ENCODE data around the gene NXPH4. TPM values are rescaled to one million over a fixed set of nuclear protein-coding genes. Genes with fewer than 3 reads are reported as not detected.

Gene NXPH4
- total and polyA plus RNA-seq, 7 experiments from 2014 or later: 0.31 TPM; not detected in 6

GRCh38 chr12:57243521-57244311 is 27.1 kb downstream of the NXPH4 start:
- H3K27ac ChIP-seq (ENCODE audit: low read depth, low read length): no peak overlapping the region
- peaks cover 31 to 51% (median 38%) of the 10 kb centered on the region in 5 donors for H3K27me3 Mint-ChIP-seq
- ChIA-PET CTCF (interaction anchor here (1.0 to 11.8 kb wide), 9 partner anchors 9 to 233 kb away, joined by 3 to 156 read pairs (median 4); partner anchors contain the start of genes NXPH4 and SHMT2), POLR2A (interaction anchor here (0.9 to 7.7 kb wide), 4 partner anchors 17 to 30 kb away, joined by 3 to 79 read pairs (median 12); partner anchors contain the start of gene SHMT2)
- H3K4me1 Mint-ChIP-seq: peaks cover 39 to 54% (median 44%) of the 10 kb centered on the region in 7 donors
- peaks cover 7 to 14% of the 10 kb centered on the region in 2 donors for H3K27me3 ChIP-seq (ENCODE audit: control insufficient read depth in 2 of 2, insufficient read depth in 2 of 2, low read length in 2 of 2)
- peak overlapping the region; percentile 65 to 99 (median 81) for H3K4me3 Mint-ChIP-seq
- peaks cover 0 to under 1% (median 0%) of the 10 kb centered on the region in 11 donors for H3K9me3 Mint-ChIP-seq
- intact Hi-C loops (cut with micrococcal nuclease): loop anchor here (1.0 to 10.0 kb wide), 8 partner anchors 29 to 381 kb away; partner anchors contain the start of genes NAB2 (in 1 of the 2), NEMP1 (in 1 of the 2), STAT6 (in 1 of the 2) and ZBTB39 (in 1 of the 2)
- peak overlapping the region in 4 of 9 donors; percentile 39 to 81 (median 68) for H3K27ac Mint-ChIP-seq
- DNase-seq (peak; percentile 58 to 86 (median 78)), ATAC-seq (peak; percentile 50)
- no peaks in the 10 kb centered on the region for H3K9me3 ChIP-seq (ENCODE audit: control insufficient read depth in 2 of 3, low read length in 3 of 3)
- H3K4me3 ChIP-seq (ENCODE audit: low read length): peak overlapping the region; percentile 55
- no peaks in the 10 kb centered on the region for H3K36me3 ChIP-seq (ENCODE audit: control insufficient read depth in 2 of 3, insufficient read depth in 3 of 3, low read length in 3 of 3)
- peaks cover 0 to 5% (median 4%) of the 10 kb centered on the region in 5 donors for H3K36me3 Mint-ChIP-seq
- H3K4me1 ChIP-seq (ENCODE audit: control insufficient read depth in 2 of 2, insufficient read depth in 2 of 2, low read length in 2 of 2): peaks cover 40 to 48% of the 10 kb centered on the region in 2 donors

GRCh38 chr12:57244312-57244696 is 27.7 kb downstream of the NXPH4 start:
- ChIA-PET POLR2A (interaction anchor here (7.7 kb wide), 1 partner anchor 17 kb away, joined by 79 read pairs; the partner anchor contains the start of gene SHMT2), CTCF (interaction anchor here (0.6 to 11.8 kb wide), 7 partner anchors 17 to 275 kb away, joined by 3 to 156 read pairs (median 4); partner anchors contain the start of genes NXPH4 and SHMT2)
- Histone ChIP-seq H3K4me1 (ENCODE audit: control insufficient read depth in 2 of 2, insufficient read depth in 2 of 2, low read length in 2 of 2) (peaks cover 36 to 42% of the 10 kb centered on the region in 2 donors), H3K27me3 (ENCODE audit: control insufficient read depth in 2 of 2, insufficient read depth in 2 of 2, low read length in 2 of 2) (peaks cover 7 to 11% of the 10 kb centered on the region in 2 donors), H3K36me3 (ENCODE audit: control insufficient read depth in 2 of 3, insufficient read depth in 3 of 3, low read length in 3 of 3) (no peaks in the 10 kb centered on the region), H3K27ac (ENCODE audit: low read depth, low read length) (no peak overlapping the region), H3K9me3 (ENCODE audit: control insufficient read depth in 2 of 3, low read length in 3 of 3) (no peaks in the 10 kb centered on the region), H3K4me3 (ENCODE audit: low read length) (no peak overlapping the region)
- Mint-ChIP-seq H3K9me3 (peaks cover 0 to 2% (median 0%) of the 10 kb centered on the region in 11 donors), H3K27ac (no peak overlapping the region), H3K27me3 (peaks cover 30 to 48% (median 36%) of the 10 kb centered on the region in 5 donors), H3K4me1 (peaks cover 37 to 53% (median 46%) of the 10 kb centered on the region in 7 donors), H3K4me3 (peak overlapping the region in 8 of 10 donors; percentile 47 to 97 (median 80)), H3K36me3 (peaks cover 0 to 5% (median 4%) of the 10 kb centered on the region in 5 donors)
- no peak for ATAC-seq
- DNase-seq: no peak
- intact Hi-C loops (cut with micrococcal nuclease): loop anchor here (5.0 to 10.0 kb wide), 6 partner anchors 132 to 380 kb away; partner anchors contain the start of genes NAB2 (in 1 of the 2), NEMP1 (in 1 of the 2), STAT6 (in 1 of the 2) and ZBTB39 (in 1 of the 2)

GRCh38 chr12:57247041-57247440 is 30.4 kb downstream of the NXPH4 start:
- Mint-ChIP-seq H3K9me3 (peaks cover 0 to 2% (median 0%) of the 10 kb centered on the region in 11 donors), H3K4me3 (no peak overlapping the region), H3K36me3 (peaks cover 0 to 5% (median 4%) of the 10 kb centered on the region in 5 donors), H3K4me1 (peaks cover 17 to 27% (median 22%) of the 10 kb centered on the region in 7 donors), H3K27ac (no peak overlapping the region), H3K27me3 (peaks cover 13 to 27% (median 18%) of the 10 kb centered on the region in 5 donors)
- H3K36me3 ChIP-seq (ENCODE audit: control insufficient read depth in 2 of 3, insufficient read depth in 3 of 3, low read length in 3 of 3): no peaks in the 10 kb centered on the region
- no peaks in the 10 kb centered on the region for H3K9me3 ChIP-seq (ENCODE audit: control insufficient read depth in 2 of 3, low read length in 3 of 3)
- peaks cover 14 to 20% of the 10 kb centered on the region in 2 donors for H3K4me1 ChIP-seq (ENCODE audit: control insufficient read depth in 2 of 2, insufficient read depth in 2 of 2, low read length in 2 of 2)
- H3K4me3 ChIP-seq (ENCODE audit: low read length): no peak overlapping the region
- DNase-seq (no peak), ATAC-seq (no peak)
- CTCF ChIA-PET: interaction anchor here (0.6 to 11.8 kb wide), 3 partner anchors 33 to 268 kb away, joined by 3 to 156 read pairs (median 5); partner anchors contain the start of gene NXPH4
- POLR2A ChIA-PET: no interaction called here
- intact Hi-C loops (cut with micrococcal nuclease): loop anchor here in 1 of 2 donors (10.0 kb wide), 1 partner anchor 378 kb away; no protein-coding TSS in a partner anchor
- peaks cover 1 to 4% of the 10 kb centered on the region in 2 donors for H3K27me3 ChIP-seq (ENCODE audit: control insufficient read depth in 2 of 2, insufficient read depth in 2 of 2, low read length in 2 of 2)
- H3K27ac ChIP-seq (ENCODE audit: low read depth, low read length): no peak overlapping the region

- H3K4me1 ChIP-seq (ENCODE audit: control insufficient read depth in 2 of 2, insufficient read depth in 2 of 2, low read length in 2 of 2): no peaks in the 10 kb centered on the region
- peaks cover 0 to 13% (median 4%) of the 10 kb centered on the region in 5 donors for H3K36me3 Mint-ChIP-seq
- H3K27ac ChIP-seq (ENCODE audit: low read depth, low read length): no peak overlapping the region
- H3K4me3 ChIP-seq (ENCODE audit: low read length): no peak overlapping the region
- ChIA-PET POLR2A (interaction anchor here (0.6 kb wide), 1 partner anchor 369 kb away, joined by 3 read pairs; no protein-coding TSS in a partner anchor), CTCF (interaction anchor here (1.3 to 1.5 kb wide), 2 partner anchors 20 to 35 kb away, joined by 3 to 4 read pairs; partner anchors contain the start of gene SHMT2)
- H3K36me3 ChIP-seq (ENCODE audit: control insufficient read depth in 2 of 3, insufficient read depth in 3 of 3, low read length in 3 of 3): no peaks in the 10 kb centered on the region
- H3K27me3 ChIP-seq (ENCODE audit: control insufficient read depth in 2 of 2, insufficient read depth in 2 of 2, low read length in 2 of 2): no peaks in the 10 kb centered on the region
- H3K27me3 Mint-ChIP-seq: peaks cover 0 to 13% (median 5%) of the 10 kb centered on the region in 5 donors
- peaks cover 0 to 2% (median 0%) of the 10 kb centered on the region in 11 donors for H3K9me3 Mint-ChIP-seq
- intact Hi-C loops (cut with micrococcal nuclease): loop anchor here in 1 of 2 donors (10.0 kb wide), 1 partner anchor 376 kb away; no protein-coding TSS in a partner anchor
- ATAC-seq (peak; percentile 72), DNase-seq (no peak)
- H3K9me3 ChIP-seq (ENCODE audit: control insufficient read depth in 2 of 3, low read length in 3 of 3): no peaks in the 10 kb centered on the region
- peak overlapping the region in 1 of 9 donors; percentile 27 for H3K27ac Mint-ChIP-seq
- peaks cover 2 to 11% (median 7%) of the 10 kb centered on the region in 7 donors for H3K4me1 Mint-ChIP-seq
- peak overlapping the region in 1 of 10 donors; percentile 60 for H3K4me3 Mint-ChIP-seq
Observed at GRCh38 chr12:57248934-57249742, 32.5 kb downstream of the NXPH4 start.

- Mint-ChIP-seq H3K4me1 (peaks cover 0 to 9% (median 6%) of the 10 kb centered on the region in 7 donors), H3K36me3 (peaks cover 0 to 16% (median 8%) of the 10 kb centered on the region in 5 donors), H3K27me3 (peaks cover 0 to 4% (median 0%) of the 10 kb centered on the region in 5 donors), H3K27ac (no peak overlapping the region), H3K4me3 (no peak overlapping the region), H3K9me3 (peaks cover 0 to 2% (median 0%) of the 10 kb centered on the region in 11 donors)
- H3K27me3 ChIP-seq (ENCODE audit: control insufficient read depth in 2 of 2, insufficient read depth in 2 of 2, low read length in 2 of 2): no peaks in the 10 kb centered on the region
- DNase-seq: no peak
- CTCF ChIA-PET: interaction anchor here (0.6 to 1.3 kb wide), 5 partner anchors 8 to 142 kb away, joined by 3 to 4 read pairs (median 3); partner anchors contain the start of gene SHMT2
- H3K27ac ChIP-seq (ENCODE audit: low read depth, low read length): no peak overlapping the region
- peaks cover 0 to 11% (median 3%) of the 10 kb centered on the region in 3 experiments for H3K36me3 ChIP-seq (ENCODE audit: control insufficient read depth in 2 of 3, insufficient read depth in 3 of 3, low read length in 3 of 3)
- intact Hi-C loops (cut with micrococcal nuclease): no loop called here
- ATAC-seq: no peak
- POLR2A ChIA-PET: no interaction called here
- H3K4me1 ChIP-seq (ENCODE audit: control insufficient read depth in 2 of 2, insufficient read depth in 2 of 2, low read length in 2 of 2): no peaks in the 10 kb centered on the region
- no peak overlapping the region for H3K4me3 ChIP-seq (ENCODE audit: low read length)
- no peaks in the 10 kb centered on the region for H3K9me3 ChIP-seq (ENCODE audit: control insufficient read depth in 2 of 3, low read length in 3 of 3)
Observed at GRCh38 chr12:57250541-57250940, 33.9 kb downstream of the NXPH4 start.
